NCI-H2029 treated with DMSO at 0.1 percent for 48 hours (cell line): Measurements from ENCODE around the gene NEU2.
"Not testable (repeated sequence)": the region's sequence is repeated elsewhere in the genome, so short reads cannot be mapped to it uniquely, and the experiment has no call there.

Experiments used
- DNase-seq: peaks from one replicate; lab custom pipeline; 2025; lab: John Stamatoyannopoulos, UW

Gene NEU2

DNA sequence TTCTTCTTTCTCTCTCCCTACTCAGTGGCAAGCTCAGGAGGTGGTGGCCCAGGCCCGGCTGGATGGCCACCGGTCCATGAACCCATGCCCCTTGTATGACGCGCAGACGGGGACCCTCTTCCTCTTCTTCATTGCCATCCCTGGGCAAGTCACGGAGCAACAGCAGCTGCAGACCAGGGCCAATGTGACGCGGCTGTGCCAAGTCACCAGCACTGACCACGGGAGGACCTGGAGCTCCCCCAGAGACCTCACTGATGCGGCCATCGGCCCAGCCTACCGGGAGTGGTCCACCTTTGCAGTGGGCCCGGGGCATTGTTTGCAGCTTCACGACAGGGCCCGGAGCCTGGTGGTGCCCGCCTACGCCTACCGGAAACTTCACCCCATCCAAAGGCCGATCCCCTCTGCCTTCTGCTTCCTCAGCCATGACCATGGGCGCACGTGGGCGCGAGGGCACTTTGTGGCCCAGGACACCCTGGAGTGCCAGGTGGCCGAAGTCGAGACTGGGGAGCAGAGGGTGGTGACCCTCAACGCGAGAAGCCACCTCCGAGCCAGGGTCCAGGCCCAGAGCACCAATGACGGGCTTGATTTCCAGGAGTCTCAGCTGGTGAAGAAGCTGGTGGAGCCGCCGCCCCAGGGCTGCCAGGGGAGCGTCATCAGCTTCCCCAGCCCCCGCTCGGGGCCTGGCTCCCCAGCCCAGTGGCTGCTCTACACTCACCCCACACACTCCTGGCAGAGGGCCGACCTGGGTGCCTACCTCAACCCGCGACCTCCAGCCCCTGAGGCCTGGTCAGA is 1.8 kb downstream of the NEU2 start:
- DNase-seq, result no peak

DNA sequence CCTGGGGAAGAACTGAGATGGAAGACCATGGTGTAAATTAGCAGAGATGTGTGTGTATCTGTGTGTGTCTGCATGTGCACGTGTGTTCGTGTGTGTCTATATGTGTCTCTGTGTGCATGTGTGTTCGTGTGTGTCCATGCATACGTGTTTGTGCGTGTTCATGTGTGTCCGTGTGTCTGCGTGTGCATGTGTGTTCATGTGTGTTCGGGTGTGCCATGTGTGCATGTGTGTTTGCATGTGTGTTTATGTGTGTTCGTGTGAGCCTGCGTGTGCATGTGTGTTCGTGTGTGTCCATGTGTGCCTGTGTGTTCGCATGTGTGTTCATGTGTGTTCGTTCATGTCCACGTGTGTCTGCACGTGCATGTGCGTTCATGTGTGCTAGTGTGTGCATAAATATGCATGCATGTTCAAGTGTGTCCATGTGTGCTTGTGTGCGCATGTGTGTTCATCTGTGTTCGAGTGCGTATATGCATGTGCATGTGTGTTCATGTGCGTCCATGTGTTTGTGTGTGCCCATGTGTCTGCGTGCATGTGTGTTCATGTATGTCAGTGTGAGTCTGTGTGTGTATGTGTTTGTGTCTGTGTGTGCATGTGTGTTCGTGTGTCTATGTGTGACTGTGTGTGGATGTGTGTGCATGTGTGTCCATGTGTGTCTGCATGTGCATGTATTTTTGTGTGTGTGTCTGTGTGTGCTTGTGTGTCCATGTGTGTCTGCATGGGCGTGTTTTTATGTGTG is 3.1 kb downstream of the NEU2 start:
- DNase-seq, result no peak

DNA sequence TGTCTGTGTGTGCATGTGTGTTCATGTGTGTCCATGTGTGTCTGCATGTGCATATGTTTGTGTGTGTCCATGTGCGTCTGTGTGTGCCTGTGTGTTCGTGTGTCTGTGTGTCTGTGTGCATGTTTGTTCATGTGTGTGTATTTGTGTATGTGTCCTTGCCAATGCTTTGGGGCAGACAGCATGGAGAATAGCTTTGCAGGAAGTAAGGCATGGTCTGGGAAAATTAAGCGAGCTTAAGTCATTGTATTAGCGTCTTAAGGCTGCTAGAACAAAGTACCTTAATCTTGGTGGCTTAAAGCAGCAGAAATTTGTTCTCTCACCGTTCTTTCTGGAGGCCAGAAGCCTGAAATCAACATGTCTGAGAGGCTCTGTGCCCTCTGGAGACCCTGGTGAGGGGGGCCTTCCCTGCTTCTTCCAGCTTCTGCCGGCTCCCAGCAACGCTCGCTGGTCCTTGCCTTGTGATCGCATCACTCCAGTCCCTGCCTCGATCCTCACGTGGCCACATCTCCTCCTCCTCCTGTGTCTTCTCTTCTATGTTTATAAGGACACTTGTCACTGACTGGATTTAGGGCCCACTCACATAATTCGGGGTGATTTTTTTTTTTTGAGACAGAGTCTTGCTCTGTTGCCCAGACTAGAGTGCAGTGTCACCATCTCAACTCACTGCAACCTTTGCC is 3.8 kb downstream of the NEU2 start:
- DNase-seq, result no peak

DNA sequence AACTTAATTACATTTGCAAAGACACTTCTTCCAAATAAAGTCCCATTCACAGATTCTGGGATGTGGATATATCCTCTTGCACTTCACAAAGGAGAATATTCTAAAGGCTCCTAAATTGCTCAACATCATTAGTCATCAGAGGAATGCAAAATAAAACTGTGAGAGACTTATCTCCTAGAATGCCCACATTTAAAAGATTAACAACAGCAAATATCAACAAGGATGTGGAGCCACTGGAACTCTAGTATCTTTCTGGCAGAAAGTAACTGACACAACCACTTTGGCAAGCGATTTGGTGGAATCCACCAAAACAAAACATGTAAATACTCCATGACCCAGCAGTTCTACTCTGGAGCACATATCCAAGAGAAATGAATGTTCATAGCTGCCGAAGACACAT is 4.6 kb downstream of the NEU2 start:
- no peak for DNase-seq

DNA sequence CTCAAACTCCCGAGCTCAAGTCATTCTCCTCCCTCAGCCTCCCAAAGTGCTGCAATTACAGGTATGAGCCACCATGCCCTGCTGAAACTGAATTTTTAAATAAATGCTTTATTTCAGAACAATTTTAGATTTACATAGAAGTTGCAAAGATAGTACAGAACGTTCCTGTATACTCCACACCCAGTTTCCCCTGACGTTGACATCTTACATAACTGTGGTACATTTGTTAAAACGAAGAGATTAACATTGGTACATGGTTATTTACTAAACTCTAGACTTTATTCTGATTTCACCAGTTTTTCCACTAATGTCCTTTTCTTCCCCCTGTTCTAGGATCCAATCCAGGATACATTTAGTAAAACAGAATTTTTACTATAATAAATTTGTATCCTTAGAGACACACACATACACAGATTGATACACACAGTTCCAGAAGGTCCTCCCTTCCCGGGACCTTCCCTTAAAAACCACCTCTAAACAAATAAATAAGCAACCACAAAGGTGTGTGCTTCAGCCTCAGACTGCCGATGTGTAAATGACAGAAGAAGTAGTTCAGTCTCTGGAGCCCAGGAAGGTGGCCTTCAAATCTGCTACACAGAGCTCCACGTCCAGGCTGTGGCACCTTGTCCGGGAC is 6.9 kb downstream of the NEU2 start:
- DNase-seq, result no peak

DNA sequence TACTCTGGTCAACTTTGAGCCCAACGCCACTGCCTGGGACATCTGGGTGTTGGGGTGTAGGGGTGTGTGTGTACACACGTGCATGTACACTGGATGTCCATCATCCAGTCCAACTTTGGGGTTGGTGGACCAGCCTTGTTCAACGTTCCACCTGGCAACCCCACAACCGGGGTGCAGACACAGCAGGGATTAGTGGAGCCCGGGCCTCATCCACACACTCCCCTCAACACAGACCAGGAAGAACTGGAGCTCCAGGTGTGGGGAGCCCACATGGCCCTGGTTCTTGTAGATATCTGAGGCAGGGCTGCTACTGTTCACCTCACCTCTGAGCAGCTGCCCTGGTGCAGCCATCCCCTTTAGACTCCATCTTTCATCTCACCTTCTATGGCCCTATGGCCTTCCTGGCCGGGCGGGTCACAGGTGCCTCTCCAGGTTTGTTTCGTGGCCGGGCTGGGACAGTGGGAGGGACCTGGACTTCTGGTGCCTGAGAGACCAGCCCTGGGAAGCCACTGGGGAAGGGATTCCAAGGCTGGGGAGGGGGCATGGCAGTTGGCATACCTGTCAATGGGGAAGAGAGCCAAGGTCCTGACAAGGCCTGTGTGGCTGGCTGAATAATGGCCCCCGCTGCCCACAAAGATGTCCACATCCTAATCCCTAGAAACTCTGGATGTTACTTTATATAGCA is 7.5 kb downstream of the NEU2 start:
- DNase-seq, result no peak

DNA sequence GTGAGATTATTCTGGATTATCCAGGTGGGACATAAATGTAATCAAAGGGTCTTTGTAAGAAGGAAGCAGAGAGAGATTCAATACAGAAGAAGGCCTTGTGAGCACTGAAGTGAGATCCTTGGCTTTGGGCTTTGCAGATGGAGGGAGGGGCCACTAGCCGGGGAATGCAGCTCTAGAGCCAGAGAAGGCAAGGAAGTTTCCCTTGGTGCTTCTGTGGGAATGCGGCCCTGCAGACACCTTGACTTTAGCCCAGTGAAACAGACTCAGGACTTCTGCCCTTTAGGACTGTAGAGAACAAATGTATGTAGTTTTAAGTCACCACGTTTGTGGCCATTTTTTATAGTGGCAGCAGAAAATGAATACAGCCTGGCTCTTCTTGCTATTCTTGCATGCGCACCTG is 8.1 kb downstream of the NEU2 start:
- DNase-seq, result no peak

DNA sequence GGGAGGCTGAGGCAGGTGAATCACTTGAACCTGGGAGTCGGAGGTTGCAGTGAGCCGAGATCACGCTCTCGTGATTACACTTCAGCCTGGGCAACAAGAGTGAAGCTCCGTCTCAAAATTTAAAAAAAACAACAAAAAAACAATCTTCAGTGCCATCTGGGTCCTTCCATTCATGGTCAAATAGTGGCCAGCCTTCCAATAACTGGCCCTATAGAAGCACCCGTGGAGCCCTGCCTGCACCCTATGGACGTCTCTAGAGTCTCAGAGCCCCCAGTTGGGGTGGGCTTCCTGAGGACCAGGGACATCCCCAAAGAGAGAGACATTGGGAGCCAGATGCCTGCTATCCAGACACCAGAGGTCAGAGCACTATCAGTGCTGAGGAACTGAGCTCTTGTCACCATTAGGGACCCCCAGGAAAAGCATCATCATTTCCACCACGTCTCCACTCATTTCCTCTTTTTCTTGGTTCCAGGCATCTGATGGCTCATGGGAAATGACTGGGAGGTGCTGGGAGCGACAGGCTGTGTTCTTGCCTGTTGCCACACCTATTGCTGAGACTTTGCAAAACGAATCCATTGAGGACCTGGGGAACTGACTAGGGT is 9.4 kb downstream of the NEU2 start:
- no peak for DNase-seq

DNA sequence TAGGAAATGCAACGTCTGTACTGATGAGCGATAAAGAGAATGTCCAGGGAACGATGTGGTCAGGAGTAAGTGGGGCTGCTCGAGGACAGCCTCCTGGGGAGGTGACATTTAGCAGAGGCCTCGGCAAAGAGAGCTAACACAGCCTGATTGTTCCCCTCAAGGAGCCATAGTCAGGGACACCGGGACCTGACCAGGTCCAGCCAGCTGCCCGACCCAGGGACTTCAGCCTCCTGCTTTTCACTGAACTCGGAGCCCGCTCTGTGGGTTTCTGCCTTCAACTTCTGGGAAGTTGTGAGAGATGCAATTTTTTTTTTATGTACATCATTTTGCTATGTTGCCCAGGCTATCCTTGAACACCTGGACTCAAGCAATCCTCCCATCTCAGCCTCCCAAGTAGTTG is 10.1 kb downstream of the NEU2 start:
- no peak for DNase-seq

DNA sequence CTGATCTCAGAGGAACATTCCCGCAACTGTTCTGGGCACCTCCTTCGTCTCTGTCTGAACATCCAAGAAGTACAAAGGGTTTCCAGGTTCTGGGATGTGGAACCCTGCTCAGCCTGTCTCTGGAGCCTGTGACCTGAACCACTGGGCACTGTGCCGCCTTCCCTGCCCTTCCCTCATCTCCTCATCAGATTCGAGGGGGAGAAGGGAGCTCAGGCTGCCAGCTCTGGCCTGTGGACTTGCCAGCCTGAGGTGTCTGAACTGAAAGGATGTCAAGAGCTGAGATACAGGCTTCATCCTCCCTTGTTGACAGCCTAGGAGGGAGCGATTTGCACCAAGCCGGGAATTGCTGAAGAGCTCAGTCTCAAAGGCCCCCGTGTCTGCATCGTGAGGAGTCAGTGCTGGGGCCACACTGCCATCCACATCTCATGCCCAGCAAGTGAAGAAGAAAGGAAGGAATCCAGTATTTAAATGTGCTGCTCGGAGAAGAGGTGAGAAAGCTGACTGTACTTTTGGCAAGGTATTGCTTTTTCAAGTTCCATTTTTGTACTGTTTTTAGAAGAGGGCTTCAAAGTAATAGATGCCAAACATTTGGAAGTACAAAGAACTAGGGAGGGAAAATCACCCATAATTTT is 12.6 kb downstream of the NEU2 start:
- no peak for DNase-seq

DNA sequence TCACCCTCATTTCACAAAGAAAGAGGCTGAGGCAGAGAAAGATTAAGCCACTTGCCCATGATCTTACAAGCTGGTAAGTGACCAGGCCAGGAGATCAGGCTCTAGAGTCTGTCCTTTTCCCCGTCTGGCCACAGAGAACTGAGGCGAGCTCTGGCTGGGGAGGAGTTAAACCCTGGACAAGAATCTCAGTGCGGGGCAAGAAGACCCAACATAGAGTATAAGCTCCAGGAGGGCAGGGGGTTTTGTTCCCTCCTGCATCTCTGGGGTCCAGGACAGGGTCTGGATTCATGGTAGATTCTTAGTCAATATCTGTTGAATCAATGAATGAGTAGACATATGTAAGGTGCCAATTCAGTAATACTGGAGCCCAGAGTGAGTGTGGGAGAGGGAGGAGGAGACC is 14.7 kb downstream of the NEU2 start:
- DNase-seq, result no peak

DNA sequence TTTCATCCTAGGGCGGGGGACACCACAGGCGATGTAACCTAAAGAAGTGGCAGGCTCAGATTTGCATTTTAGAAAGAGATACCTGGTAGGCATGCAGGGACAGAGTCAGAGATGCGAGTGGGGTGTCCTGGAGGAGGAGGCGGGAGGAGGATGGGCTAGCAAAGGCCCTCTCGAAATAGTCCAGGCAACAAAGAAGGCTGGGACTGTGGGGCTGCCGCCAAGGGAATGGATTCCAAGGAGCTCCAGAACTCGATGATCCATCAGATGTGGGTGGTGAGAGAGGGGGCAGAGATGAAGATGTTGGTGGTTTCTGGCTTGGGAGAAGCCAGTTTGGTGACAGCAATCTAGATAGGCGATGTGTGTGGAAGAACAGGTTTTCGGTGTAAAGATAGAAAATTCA is 15.2 kb downstream of the NEU2 start:
- DNase-seq, result no peak

DNA sequence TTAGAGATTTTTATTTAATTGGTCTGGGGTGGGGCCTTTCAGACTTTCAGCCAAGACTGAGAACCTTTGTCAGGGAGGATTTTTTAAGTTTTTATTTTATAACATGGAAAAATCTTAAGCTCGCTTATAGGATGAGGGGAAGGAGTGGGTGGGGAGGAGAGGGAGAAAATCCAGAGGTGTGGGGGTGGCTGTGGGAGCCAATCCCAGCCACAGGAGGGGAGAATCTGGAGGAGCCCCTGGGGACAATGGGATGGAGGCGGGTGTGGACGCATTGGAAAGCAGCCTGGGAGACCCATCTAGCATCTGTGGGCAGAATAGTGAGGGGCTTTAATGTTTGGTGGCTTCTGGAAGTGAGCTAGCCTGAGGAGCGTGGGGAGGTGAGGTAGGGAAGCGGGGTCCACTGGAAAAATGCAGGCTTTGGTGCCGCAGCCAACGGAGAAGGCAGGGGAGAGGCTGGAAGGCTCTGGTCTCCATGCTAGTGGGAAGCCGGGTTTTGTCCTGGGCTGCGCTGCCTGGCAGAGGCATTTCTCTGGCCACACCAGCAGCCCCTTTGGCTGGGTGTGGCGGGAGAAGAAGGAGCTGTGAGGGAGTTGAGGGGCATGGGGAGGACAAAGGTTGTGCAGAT is 16.2 kb downstream of the NEU2 start:
- no peak for DNase-seq

DNA sequence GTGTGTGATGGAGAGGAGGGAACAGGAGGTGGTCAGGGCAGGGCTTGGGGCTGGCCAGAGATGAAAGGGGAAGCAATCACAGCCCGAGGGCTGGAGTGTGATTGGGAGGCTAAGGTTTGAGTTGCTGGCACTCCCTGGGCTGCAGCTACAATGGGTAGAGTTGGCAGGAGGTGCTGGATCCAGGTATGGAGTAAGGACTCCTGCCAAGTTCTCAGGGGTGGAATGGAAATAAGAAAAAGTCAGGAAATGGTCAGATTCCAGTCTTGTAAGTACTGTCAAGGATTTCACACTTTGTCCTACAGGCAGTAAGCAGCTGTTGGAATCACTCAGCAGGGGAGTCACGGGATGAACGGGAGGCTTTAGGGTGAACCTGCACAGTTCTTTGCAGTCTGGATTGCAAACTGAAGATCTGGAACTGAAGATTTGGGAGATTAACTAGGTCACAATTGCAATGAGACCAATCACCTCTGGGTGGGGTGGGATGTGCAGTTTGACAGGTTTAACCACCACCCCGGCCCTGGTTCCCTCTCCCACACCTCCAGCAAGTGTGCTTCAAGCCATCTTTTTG is 16.8 kb downstream of the NEU2 start:
- DNase-seq, result no peak

DNA sequence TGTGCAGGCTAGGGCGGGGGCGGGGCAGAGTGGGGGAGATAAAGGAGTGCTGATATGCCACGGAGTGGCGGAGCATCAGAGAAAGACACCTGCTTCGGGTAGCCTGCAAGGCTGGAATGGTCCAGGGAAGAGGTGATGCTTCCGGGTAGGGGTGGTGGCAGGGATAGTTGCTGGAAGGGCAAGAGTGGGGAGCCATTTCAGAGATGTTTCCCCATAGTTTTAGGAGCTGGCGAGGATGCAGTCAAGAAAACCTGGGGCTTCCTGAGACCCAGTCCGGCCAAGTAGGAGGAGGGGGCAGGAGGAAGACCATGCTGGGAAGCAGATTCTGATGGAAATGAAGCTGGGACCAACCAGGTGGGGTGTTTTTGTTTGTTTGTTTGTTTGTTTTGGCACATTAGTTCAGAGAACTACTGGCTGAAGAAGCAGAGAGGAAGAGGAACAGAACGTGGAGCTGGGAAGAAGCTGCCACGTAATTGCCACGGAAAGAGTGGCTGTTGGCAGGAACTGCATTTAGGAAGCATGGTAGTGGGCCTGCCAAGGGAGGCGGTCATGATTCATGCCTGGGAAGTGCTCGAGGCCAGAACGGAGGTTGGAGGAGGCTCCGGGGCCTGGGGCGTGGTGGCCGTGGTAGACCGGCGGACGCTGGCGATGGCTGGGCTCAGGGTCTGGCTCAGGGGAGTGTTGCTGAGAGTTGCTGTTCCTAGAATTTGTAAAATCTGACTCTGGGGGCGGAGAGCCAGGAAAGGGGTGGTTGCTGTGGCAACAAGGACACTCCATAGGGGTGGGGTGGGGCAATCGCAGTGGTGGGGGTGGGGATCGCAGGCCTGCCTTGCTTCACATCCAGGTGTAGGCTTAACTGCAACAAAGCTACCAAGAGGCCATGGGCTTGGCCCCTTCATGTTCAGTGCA is 19.0 kb downstream of the NEU2 start:
- no peak for DNase-seq

DNA sequence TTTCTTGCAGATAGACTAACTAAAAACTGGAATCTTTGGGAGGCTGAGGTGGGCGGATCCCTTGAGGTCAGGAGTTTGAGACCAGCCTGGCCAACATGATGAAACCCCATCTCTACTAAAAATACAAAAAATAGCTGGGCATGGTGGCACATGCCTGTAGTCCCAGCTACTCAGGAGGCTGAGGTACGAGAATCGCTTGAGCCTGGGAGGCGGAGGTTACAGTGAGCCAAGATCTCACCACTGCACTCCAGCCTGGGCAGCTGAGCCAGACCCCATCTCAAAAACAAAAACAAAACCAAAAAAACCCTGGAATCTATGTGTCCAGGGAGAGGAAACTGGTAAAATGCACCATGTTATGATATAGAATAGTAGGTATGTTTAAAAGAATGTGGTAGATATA is 20.0 kb downstream of the NEU2 start:
- not testable (repeated sequence) for DNase-seq

DNA sequence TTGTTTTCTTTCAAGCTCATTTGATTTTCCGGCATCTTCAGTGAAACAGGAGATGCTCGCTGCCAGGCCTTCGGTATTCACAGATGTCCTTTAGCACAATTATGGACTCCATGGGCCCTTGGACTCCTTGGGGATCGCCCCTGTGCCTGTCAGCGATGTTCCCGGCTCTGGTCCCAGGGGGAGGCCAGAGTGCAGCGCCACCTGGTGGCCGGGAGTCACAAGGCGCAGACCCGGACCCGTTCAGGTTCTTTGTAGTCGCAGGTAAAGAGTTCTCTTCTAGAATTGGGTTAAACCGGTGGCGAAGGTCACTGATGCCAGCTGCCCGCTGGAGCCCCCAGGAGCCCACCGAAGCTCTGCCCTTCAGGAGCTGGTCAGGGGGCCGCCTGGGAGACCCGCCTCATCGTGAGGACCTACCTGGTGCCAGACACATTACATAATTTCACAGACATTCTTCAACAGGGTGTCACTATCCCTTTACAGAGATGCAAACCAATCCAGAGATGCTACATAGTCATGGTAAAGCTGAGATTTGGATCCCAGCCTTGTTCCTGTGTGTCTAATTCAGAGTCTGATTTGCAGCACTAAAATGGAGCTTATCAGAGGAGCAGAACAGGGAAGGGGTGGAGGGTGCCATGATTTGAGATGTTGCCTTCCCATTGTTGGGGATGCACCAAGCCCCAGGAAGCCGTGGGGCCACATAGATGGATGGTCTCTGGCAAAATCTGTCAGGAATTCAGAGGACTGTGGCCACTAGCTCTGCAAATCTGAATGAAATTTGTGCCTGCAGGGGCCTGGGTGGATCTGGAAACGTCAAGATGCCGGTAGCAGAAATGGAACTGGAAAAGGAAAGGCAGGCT is 21.7 kb downstream of the NEU2 start:
- DNase-seq, result peak; percentile 16

DNA sequence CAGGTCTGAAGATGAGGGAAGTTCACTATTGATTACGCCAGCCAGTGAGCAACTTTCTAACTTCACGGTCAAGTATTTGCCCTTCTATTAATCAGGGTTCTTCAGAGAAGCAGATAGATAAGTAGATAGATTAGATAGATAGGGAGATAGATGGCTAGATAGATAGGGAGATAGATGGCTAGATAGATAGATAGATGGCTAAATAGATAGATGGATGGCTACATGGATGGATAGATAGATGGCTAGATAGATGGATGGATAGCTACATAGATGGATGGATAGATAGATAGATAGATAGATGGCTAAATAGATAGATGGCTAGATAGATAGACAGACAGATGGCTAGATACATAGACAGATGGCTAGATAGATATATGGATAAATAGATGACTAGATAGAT is 22.9 kb downstream of the NEU2 start:
- DNase-seq, result no peak
